Measurements from ENCODE around the gene PACS2.

The PACS2 gene

GRCh38 chr14:105427412-105427811 lies 112.9 kb downstream of the PACS2 start:
- no peak overlapping the region for H3K27ac ChIP-seq
- no peak for TF ChIP-seq CTCF (IDR thresholded peaks at IDR 0.05)
- no peak for DNase-seq (ENCODE audit: low spot score)
- no peak overlapping the region for H3K4me3 ChIP-seq

- no peak overlapping the region for H3K4me3 ChIP-seq
- H3K27ac ChIP-seq, result no peak overlapping the region
- TF ChIP-seq CTCF (IDR thresholded peaks at IDR 0.05), result no peak
- DNase-seq (ENCODE audit: low spot score), result no peak
These were observed 113.5 kb downstream of the PACS2 start for GRCh38 chr14:105427936-105428485.

GRCh38 chr14:105430042-105430441 lies 115.5 kb downstream of the PACS2 start:
- H3K27ac ChIP-seq, result no peak overlapping the region
- no peak for TF ChIP-seq CTCF (IDR thresholded peaks at IDR 0.05)
- DNase-seq (ENCODE audit: low spot score), result no peak
- no peak overlapping the region for H3K4me3 ChIP-seq

- no peak for TF ChIP-seq CTCF (IDR thresholded peaks at IDR 0.05)
- H3K4me3 ChIP-seq, result no peak overlapping the region
- DNase-seq (ENCODE audit: low spot score), result no peak
- peak overlapping the region in 1 of 2 donors; percentile 46 for H3K27ac ChIP-seq
These were observed 116.0 kb downstream of the PACS2 start for GRCh38 chr14:105430565-105430964.

- no peak overlapping the region for H3K4me3 ChIP-seq
- H3K27ac ChIP-seq, result peak overlapping the region in 1 of 2 donors; percentile 46
- TF ChIP-seq CTCF (IDR thresholded peaks at IDR 0.05), result no peak
- no peak for DNase-seq (ENCODE audit: low spot score)
These were observed 116.7 kb downstream of the PACS2 start for GRCh38 chr14:105431256-105431655.

- DNase-seq (ENCODE audit: low spot score), result no peak
- Histone ChIP-seq H3K27ac (no peak overlapping the region), H3K4me3 (no peak overlapping the region)
- no peak for TF ChIP-seq CTCF (IDR thresholded peaks at IDR 0.05)
These were observed 118.1 kb downstream of the PACS2 start for GRCh38 chr14:105432657-105433056.

- H3K27ac ChIP-seq, result no peak overlapping the region
- H3K4me3 ChIP-seq, result no peak overlapping the region
- TF ChIP-seq CTCF (IDR thresholded peaks at IDR 0.05), result no peak
- DNase-seq (ENCODE audit: low spot score), result no peak
These were observed 118.6 kb downstream of the PACS2 start for GRCh38 chr14:105433161-105433605.
